Activated T-cell treated with anti-CD3 and anti-CD28 coated beads, Interleukin-2, amount 50 U/mL, for 4 hours (primary cell): ENCODE results near the gene PCDHGB6. TPM values are rescaled to one million over a fixed set of nuclear protein-coding genes. Genes with fewer than 3 reads are reported as not detected.
"Not testable (repeated sequence)": the region's sequence is repeated elsewhere in the genome, so short reads cannot be mapped to it uniquely, and the experiment has no call there.

Experiments used
- ATAC-seq, 2 donors: fragments of 200-7000 bp; cut with Tn5 transposase; one replicate each; pipeline ENCODE4 v1.10.0; 2021
- DNase-seq: peaks from one replicate; pipeline ENCODE4 v3.0.0-alpha.2; 2020
- H3K27me3 Mint-ChIP-seq: one replicate; pipeline ENCODE4 v1.8.0; 2021; ENCODE audit warnings: low read depth, mixed read lengths
- H3K36me3 Mint-ChIP-seq: one replicate; pipeline ENCODE4 v1.8.0; 2022; ENCODE audit warnings: mixed read lengths; ENCODE audit not compliant: insufficient read depth
- H3K4me1 Mint-ChIP-seq: one replicate; pipeline ENCODE4 v1.8.0; 2021; ENCODE audit warnings: low read depth, mixed read lengths
- H3K4me3 Mint-ChIP-seq: one replicate; pipeline ENCODE4 v1.8.0; 2021; ENCODE audit warnings: mild to moderate bottlenecking, moderate library complexity, mixed read lengths
- H3K9me3 Mint-ChIP-seq: one replicate; pipeline ENCODE4 v1.8.0; 2021; ENCODE audit warnings: mixed read lengths
- total RNA-seq, 3 donors: library from RNA; stranded (reverse); gene quantifications; one replicate each; pipeline ENCODE4 v1.2.1, GENCODE V29; 2021

PCDHGB6 gene
- total RNA-seq, 3 donors from 2014 or later, result 0.08 to 0.22 (median 0.18) TPM

DNA sequence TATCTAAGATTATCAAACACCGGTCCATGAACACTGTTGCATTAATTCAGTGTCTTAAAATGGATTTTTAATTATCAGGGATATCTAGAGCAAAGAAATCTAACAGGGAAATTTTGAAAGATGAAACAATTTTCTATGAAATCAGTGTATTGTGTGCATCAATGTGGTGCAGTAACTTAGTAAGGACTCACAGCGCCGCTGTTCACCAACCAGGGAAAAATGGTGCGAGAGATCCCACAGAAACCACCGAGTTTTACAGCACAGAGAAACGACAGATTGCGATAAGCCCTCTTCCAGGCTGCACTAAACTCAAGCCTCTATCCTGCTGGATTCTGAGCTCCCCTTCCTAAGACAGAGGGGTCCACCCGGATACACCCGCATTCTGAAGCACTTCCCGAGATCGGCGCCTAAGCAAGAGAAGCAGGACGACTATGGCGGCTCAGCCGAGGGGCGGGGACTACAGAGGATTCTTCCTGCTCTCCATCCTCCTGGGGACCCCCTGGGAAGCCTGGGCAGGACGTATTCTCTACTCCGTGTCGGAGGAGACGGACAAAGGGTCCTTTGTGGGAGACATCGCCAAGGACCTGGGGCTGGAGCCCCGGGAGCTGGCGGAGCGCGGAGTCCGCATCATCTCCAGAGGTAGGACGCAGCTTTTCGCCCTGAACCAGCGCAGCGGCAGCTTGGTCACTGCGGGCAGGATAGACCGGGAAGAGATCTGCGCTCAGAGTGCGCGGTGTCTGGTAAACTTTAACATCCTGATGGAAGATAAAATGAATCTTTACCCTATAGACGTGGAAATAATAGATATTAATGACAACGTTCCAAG is 25.1 kb upstream of the PCDHGB6 start, which contains the start of gene PCDHGA7:
Gene PCDHGA7 (plus strand): TSS at position 274 of the 826 bp plus-strand sequence. CDS start 158 bp downstream, at position 432.
- peak within 1 kb of the TSS; percentile 74 for H3K4me3 Mint-ChIP-seq
- H3K9me3 Mint-ChIP-seq, result peaks cover 29% of the 10 kb centered on the region
- H3K4me1 Mint-ChIP-seq, result peaks cover 2% of the 10 kb centered on the region
- ATAC-seq (no peak), DNase-seq (no peak)
- peaks cover 2% of the 10 kb centered on the region for H3K36me3 Mint-ChIP-seq
- peaks cover 75% of the 10 kb centered on the region for H3K27me3 Mint-ChIP-seq

DNA sequence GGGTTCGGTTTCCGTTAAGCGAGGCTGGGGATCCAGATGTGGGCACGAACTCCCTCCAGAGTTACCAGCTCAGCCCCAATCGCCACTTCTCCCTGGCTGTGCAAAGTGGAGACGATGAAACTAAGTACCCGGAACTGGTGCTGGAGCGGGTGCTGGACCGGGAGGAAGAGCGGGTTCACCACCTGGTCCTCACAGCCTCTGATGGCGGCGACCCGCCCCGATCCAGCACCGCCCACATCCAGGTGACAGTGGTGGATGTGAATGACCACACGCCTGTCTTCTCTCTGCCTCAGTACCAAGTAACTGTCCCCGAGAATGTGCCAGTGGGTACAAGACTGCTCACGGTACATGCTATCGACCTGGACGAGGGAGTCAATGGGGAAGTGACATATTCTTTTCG is 24.5 kb upstream of the PCDHGB6 start:
- Mint-ChIP-seq H3K36me3 (peaks cover 3% of the 10 kb centered on the region), H3K4me1 (peaks cover 2% of the 10 kb centered on the region), H3K27me3 (peaks cover 76% of the 10 kb centered on the region), H3K9me3 (peaks cover 30% of the 10 kb centered on the region), H3K4me3 (no peak overlapping the region)
- ATAC-seq (no peak), DNase-seq (no peak)

DNA sequence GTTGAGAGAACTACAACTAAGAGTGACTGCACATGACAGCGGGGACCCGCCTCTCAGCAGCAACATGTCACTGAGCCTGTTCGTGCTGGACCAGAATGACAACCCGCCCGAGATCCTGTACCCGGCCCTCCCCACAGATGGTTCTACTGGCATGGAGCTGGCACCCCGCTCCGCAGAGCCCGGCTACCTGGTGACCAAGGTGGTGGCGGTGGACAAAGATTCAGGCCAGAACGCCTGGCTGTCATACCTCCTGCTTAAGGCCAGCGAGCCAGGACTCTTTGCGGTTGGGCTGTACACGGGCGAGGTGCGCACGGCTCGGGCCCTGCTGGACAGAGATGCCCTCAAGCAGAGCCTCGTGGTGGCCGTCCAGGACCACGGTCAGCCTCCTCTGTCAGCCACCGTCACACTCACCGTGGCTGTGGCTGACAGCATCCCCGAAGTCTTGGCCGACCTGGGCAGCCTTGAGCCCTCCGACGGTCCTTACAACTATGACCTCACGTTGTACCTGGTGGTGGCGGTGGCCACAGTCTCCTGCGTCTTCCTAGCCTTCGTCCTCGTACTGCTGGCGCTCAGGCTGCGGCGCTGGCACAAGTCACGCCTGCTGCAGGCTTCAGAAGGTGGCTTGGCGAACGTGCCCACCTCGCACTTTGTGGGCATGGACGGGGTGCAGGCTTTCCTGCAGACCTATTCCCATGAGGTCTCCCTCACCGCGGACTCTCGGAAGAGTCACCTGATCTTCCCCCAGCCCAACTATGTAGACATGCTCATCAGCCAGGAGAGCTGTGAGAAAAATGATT is 23.2 kb upstream of the PCDHGB6 start:
- ATAC-seq, result no peak
- no peak for DNase-seq
- Mint-ChIP-seq H3K27me3 (peaks cover 77% of the 10 kb centered on the region), H3K36me3 (peaks cover 5% of the 10 kb centered on the region), H3K4me1 (peaks cover 2% of the 10 kb centered on the region), H3K4me3 (no peak overlapping the region), H3K9me3 (peaks cover 34% of the 10 kb centered on the region)

DNA sequence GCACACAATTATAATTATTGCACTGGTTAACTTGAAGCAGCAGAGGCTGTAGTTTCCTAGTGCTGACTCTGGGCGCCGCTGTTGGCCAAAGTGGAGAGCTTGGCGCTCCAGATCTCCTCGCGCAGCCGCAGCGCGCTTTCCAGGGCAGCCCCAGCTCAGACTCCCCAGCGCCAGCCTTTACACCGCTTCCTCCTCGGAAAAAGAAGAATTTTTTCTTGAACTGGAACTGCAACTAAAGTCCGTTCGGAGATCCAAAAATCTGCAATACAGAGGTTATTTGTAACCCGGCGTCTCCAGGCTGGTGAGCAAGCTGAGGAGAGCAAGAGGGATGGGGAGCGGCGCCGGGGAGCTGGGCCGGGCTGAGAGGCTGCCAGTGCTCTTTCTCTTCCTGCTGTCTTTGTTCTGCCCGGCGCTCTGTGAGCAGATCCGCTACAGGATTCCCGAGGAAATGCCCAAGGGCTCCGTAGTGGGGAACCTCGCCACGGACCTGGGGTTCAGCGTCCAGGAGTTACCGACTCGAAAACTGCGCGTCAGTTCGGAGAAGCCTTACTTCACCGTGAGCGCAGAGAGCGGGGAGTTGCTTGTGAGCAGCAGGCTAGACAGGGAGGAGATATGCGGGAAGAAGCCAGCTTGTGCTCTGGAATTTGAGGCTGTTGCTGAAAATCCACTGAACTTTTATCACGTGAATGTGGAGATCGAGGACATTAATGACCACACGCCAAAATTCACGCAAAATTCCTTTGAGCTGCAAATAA is 20.1 kb upstream of the PCDHGB6 start, which contains the start of gene PCDHGB4:
Gene PCDHGB4 (plus strand): TSS at position 142 of the 755 bp plus-strand sequence. CDS start 187 bp downstream, at position 329.
- not testable (repeated sequence) for H3K4me1 Mint-ChIP-seq, H3K36me3 Mint-ChIP-seq, H3K4me3 Mint-ChIP-seq, DNase-seq
- peak; percentile 41 to 51 for ATAC-seq
- Mint-ChIP-seq H3K9me3 (peaks cover 34% of the 10 kb centered on the region), H3K27me3 (peaks cover 76% of the 10 kb centered on the region)

DNA sequence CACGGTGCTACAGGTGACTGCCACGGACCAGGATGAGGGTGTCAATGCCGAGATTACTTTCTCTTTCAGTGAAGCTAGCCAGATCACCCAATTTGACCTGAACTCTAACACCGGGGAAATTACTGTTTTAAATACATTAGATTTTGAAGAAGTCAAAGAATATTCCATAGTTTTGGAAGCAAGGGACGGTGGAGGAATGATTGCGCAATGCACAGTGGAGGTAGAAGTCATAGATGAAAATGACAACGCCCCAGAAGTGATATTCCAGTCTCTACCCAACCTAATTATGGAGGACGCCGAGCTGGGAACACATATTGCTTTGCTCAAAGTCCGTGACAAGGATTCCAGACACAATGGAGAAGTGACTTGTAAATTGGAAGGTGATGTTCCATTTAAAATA is 19.2 kb upstream of the PCDHGB6 start:
- DNase-seq (no peak), ATAC-seq (no peak)
- Mint-ChIP-seq H3K9me3 (peaks cover 36% of the 10 kb centered on the region), H3K27me3 (peaks cover 75% of the 10 kb centered on the region), H3K4me1 (no peaks in the 10 kb centered on the region), H3K4me3 (no peak overlapping the region), H3K36me3 (peaks cover 5% of the 10 kb centered on the region)

DNA sequence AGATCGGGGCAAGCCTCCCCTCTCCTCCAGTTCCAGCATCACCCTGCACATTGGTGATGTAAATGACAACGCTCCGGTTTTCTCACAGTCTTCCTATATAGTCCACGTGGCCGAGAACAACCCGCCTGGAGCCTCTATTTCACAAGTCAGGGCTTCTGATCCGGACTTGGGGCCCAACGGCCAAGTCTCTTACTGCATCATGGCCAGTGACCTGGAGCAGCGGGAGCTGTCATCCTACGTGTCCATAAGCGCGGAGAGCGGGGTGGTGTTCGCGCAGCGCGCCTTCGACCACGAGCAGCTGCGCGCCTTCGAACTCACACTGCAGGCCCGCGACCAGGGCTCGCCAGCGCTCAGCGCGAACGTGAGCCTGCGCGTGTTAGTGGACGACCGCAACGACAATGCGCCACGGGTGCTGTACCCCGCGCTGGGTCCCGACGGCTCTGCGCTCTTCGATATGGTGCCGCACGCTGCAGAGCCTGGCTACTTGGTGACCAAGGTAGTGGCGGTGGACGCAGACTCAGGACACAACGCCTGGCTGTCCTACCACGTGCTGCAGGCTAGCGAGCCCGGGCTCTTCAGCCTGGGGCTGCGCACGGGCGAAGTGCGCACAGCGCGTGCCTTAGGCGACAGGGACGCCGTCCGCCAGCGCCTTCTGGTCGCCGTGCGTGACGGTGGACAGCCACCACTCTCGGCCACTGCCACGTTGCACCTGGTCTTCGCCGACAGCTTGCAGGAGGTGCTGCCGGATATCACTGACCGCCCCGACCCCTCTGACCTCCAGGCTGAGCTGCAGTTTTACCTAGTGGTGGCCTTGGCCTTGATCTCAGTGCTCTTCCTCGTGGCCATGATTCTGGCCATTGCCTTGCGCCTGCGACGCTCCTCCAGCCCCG is 18.4 kb upstream of the PCDHGB6 start:
- ATAC-seq (no peak), DNase-seq (no peak)
- Mint-ChIP-seq H3K27me3 (peaks cover 75% of the 10 kb centered on the region), H3K4me3 (no peak overlapping the region), H3K36me3 (peaks cover 5% of the 10 kb centered on the region), H3K9me3 (peaks cover 43% of the 10 kb centered on the region), H3K4me1 (no peaks in the 10 kb centered on the region)

DNA sequence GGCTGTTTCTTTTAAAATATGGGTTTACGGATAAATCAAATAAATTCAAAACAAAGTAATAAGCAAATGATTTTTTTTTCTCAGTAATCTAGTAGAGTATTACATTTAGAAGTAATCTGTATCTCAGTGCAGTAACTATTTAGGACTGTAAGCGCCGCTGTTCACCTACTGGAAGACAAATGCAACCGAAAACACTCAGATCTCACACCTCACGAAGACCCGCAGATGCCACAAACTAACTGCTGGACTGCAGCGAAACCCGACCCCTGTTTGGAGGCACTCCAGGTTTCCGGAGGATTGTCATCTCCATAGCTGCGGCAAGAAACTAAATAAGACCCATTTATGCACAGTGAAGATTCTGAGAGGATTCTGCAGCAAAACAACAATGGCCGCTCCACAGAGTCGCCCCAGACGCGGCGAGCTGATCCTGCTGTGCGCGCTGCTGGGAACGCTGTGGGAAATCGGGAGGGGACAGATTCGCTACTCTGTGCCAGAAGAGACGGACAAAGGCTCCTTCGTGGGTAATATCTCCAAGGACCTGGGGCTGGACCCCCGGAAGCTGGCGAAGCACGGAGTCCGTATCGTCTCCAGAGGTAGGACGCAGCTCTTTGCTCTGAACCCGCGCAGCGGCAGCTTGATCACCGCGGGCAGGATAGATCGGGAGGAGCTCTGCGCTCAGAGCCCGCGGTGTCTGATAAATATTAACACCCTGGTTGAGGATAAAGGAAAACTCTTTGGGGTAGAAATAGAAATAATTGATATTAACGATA is 15.2 kb upstream of the PCDHGB6 start, which contains the start of gene PCDHGA8:
Gene PCDHGA8 (plus strand): TSS at position 205 of the 770 bp plus-strand sequence. CDS start 181 bp downstream, at position 386.
- no peak for DNase-seq
- H3K4me1 Mint-ChIP-seq, result no peaks in the 10 kb centered on the region
- peaks cover 69% of the 10 kb centered on the region for H3K27me3 Mint-ChIP-seq
- no peak for ATAC-seq
- H3K4me3 Mint-ChIP-seq, result no peak within 1 kb of the TSS
- H3K36me3 Mint-ChIP-seq, result peaks cover 3% of the 10 kb centered on the region
- peaks cover 33% of the 10 kb centered on the region for H3K9me3 Mint-ChIP-seq

DNA sequence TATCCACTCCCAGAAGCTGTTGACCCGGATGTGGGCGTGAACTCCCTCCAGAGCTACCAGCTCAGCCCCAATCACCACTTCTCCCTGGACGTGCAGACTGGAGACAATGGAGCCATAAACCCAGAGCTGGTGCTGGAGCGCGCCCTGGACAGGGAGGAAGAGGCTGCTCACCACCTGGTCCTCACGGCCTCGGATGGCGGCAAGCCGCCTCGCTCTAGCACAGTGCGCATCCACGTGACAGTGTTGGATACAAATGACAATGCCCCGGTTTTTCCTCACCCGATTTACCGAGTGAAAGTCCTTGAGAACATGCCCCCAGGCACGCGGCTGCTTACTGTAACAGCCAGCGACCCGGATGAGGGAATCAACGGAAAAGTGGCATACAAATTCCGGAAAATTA is 14.6 kb upstream of the PCDHGB6 start:
- no peak for ATAC-seq
- Mint-ChIP-seq H3K4me1 (no peaks in the 10 kb centered on the region), H3K36me3 (peaks cover 3% of the 10 kb centered on the region), H3K4me3 (no peak overlapping the region), H3K9me3 (peaks cover 33% of the 10 kb centered on the region), H3K27me3 (peaks cover 66% of the 10 kb centered on the region)
- no peak for DNase-seq

DNA sequence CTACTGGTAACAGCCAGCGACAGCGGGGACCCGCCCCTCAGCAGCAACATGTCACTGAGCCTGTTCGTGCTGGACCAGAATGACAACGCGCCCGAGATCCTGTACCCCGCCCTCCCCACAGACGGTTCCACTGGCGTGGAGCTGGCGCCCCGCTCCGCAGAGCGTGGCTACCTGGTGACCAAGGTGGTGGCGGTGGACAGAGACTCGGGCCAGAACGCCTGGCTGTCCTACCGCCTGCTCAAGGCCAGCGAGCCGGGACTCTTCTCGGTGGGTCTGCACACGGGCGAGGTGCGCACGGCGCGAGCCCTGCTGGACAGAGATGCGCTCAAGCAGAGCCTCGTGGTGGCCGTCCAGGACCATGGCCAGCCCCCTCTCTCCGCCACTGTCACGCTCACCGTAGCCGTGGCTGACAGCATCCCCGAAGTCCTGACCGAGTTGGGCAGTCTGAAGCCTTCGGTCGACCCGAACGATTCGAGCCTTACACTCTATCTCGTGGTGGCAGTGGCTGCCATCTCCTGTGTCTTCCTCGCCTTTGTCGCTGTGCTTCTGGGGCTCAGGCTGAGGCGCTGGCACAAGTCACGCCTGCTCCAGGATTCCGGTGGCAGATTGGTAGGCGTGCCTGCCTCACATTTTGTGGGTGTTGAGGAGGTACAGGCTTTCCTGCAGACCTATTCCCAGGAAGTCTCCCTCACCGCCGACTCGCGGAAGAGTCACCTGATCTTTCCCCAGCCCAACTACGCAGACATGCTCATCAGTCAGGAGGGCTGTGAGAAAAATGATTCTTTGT is 13.2 kb upstream of the PCDHGB6 start:
- DNase-seq, H3K36me3 Mint-ChIP-seq, H3K4me3 Mint-ChIP-seq, ATAC-seq, H3K4me1 Mint-ChIP-seq: not testable (repeated sequence)
- Mint-ChIP-seq H3K27me3 (peaks cover 65% of the 10 kb centered on the region), H3K9me3 (peaks cover 33% of the 10 kb centered on the region)

DNA sequence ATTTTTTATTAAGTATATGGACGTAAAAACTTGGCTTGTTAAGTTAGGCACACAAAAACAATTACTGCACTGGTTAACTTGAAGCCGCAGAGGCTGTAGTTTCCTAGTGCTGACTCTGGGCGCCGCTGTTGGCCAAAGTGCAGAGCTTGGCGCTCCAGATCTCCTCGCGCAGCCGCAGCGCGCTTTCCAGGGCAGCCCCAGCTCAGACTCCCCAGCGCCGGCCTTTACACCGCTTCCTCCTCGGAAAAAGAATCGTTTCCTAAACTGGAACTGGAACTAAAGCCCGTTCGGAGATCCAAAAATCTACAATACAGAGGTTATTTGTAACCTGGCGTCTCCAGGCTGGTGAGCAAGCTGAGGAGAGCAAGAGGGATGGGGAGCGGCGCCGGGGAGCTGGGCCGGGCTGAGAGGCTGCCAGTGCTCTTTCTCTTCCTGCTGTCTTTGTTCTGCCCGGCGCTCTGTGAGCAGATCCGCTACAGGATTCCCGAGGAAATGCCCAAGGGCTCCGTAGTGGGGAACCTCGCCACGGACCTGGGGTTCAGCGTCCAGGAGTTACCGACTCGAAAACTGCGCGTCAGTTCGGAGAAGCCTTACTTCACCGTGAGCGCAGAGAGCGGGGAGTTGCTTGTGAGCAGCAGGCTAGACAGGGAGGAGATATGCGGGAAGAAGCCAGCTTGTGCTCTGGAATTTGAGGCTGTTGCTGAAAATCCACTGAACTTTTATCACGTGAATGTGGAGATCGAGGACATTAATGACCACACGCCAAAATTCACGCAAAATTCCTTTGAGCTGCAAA is 9.9 kb upstream of the PCDHGB6 start, which contains the start of gene PCDHGB5:
Gene PCDHGB5 (plus strand): TSS at position 192 of the 796 bp plus-strand sequence. CDS start 181 bp downstream, at position 373.
- peaks cover 29% of the 10 kb centered on the region for H3K9me3 Mint-ChIP-seq
- not testable (repeated sequence) for H3K4me1 Mint-ChIP-seq, H3K36me3 Mint-ChIP-seq, DNase-seq
- peak; percentile 69 to 90 for ATAC-seq
- peaks cover 66% of the 10 kb centered on the region for H3K27me3 Mint-ChIP-seq
- peak within 1 kb of the TSS; percentile 45 for H3K4me3 Mint-ChIP-seq

DNA sequence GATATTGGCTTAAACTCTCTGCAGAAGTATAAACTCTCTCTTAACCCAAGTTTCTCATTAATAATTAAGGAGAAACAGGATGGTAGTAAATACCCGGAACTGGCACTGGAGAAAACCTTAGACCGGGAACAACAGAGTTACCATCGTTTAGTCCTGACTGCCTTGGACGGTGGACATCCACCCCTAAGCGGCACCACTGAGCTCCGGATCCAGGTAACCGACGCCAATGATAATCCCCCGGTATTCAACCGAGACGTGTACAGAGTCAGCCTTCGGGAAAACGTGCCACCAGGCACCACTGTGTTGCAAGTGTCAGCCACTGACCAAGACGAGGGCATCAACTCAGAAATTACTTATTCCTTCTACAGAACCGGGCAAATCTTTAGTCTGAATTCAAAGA is 9.2 kb upstream of the PCDHGB6 start:
- Mint-ChIP-seq H3K4me1 (no peaks in the 10 kb centered on the region), H3K9me3 (peaks cover 26% of the 10 kb centered on the region), H3K36me3 (no peaks in the 10 kb centered on the region), H3K4me3 (peak overlapping the region; percentile 16), H3K27me3 (peaks cover 67% of the 10 kb centered on the region)
- no peak for DNase-seq
- no peak for ATAC-seq
